Keratinocyte (primary cell): Measurements from ENCODE around the gene RASGEF1B. TPM values are rescaled to one million over a fixed set of nuclear protein-coding genes. Genes with fewer than 3 reads are reported as not detected.

Source experiments
- DNase-seq: peaks from one replicate; pipeline ENCODE4 v3.0.0-alpha.2; 2011; ENCODE audit warnings: low read depth, missing footprints, low spot score
- FAIRE-seq: peaks from 2 replicates; lab custom pipeline; 2011; peaks lifted over from hg19 to GRCh38; lab: Jason Lieb, UNC
- H2AFZ ChIP-seq: 2 replicates; pipeline ENCODE4 v1.6.0; 2012; ENCODE audit warnings: low read length, control low read depth, inconsistent platforms; ENCODE audit not compliant: control insufficient read depth
- H3K27ac ChIP-seq: 2 replicates; pipeline ENCODE4 v1.5.1; 2011; ENCODE audit warnings: low read length; ENCODE audit not compliant: control insufficient read depth, insufficient read depth
- H3K27me3 ChIP-seq: 3 replicates; pipeline ENCODE4 v1.6.0; 2011; ENCODE audit warnings: low read length; ENCODE audit not compliant: control insufficient read depth, insufficient read depth; ENCODE audit errors: extremely low read depth
- H3K36me3 ChIP-seq, 2 experiments: 2 replicates in 1 of 2; 3 replicates in 1 of 2; pipeline ENCODE4 v1.5.1; 2011; ENCODE audit warnings: low read length in 2 of 2, mild to moderate bottlenecking in 1 of 2; ENCODE audit not compliant: control insufficient read depth in 2 of 2, insufficient read depth in 2 of 2; ENCODE audit errors: extremely low read depth in 1 of 2
- H3K4me1 ChIP-seq: 3 replicates; pipeline ENCODE4 v1.5.1; 2011; ENCODE audit warnings: low read length; ENCODE audit not compliant: control insufficient read depth, insufficient read depth; ENCODE audit errors: extremely low read depth
- H3K4me2 ChIP-seq: 3 replicates; pipeline ENCODE4 v1.6.0; 2011; ENCODE audit warnings: low read depth, low read length; ENCODE audit not compliant: control insufficient read depth, insufficient read depth; ENCODE audit errors: extremely low read depth
- H3K4me3 ChIP-seq, 3 experiments: fragments of 200-600 bp in 1 of 3; sonication (generic) in 1 of 3; 2 replicates in 2 of 3; 3 replicates in 1 of 3; pipeline ENCODE4 v1.5.1; 2011 to 2016; ENCODE audit warnings: low read length in 3 of 3, mild to moderate bottlenecking in 3 of 3, control low read depth in 2 of 3, inconsistent platforms in 1 of 3, low read depth in 1 of 3, mixed read lengths in 1 of 3, mixed run types in 1 of 3, moderate library complexity in 1 of 3; ENCODE audit not compliant: control insufficient read depth in 2 of 3, insufficient read depth in 2 of 3; ENCODE audit errors: extremely low read depth in 1 of 3
- H3K79me2 ChIP-seq: 2 replicates; pipeline ENCODE4 v1.6.0; 2012; ENCODE audit warnings: low read length; ENCODE audit not compliant: control insufficient read depth, insufficient read depth
- H3K9ac ChIP-seq: 3 replicates; pipeline ENCODE4 v1.6.0; 2011; ENCODE audit warnings: low read length; ENCODE audit not compliant: control insufficient read depth, insufficient read depth; ENCODE audit errors: extremely low read depth
- H3K9me1 ChIP-seq: 3 replicates; pipeline ENCODE4 v1.6.0; 2011; ENCODE audit warnings: low read length; ENCODE audit not compliant: control insufficient read depth, insufficient read depth; ENCODE audit errors: extremely low read depth
- H3K9me3 ChIP-seq: 2 replicates; pipeline ENCODE4 v1.5.1; 2012; ENCODE audit warnings: low read depth, low read length; ENCODE audit not compliant: control insufficient read depth
- H4K20me1 ChIP-seq: 3 replicates; pipeline ENCODE4 v1.6.0; 2011; ENCODE audit warnings: low read length; ENCODE audit not compliant: control insufficient read depth, insufficient read depth; ENCODE audit errors: extremely low read depth
- CTCF ChIP-seq, 3 experiments: IDR thresholded peaks in 1 of 3; conservative IDR thresholded peaks in 1 of 3; optimal IDR thresholded peaks in 1 of 3; 2 replicates in 2 of 3; 3 replicates in 1 of 3; pipeline versions ENCODE3 to v1.5.1; 2011; ENCODE audit warnings: low read length in 3 of 3, mild to moderate bottlenecking in 3 of 3, moderate library complexity in 2 of 3, control low read depth in 1 of 3, inconsistent platforms in 1 of 3; ENCODE audit not compliant: insufficient read depth in 2 of 3; ENCODE audit errors: extremely low read depth in 1 of 3
- EZH2 ChIP-seq: IDR thresholded peaks from one replicate; pipeline ENCODE4 v1.6.1; 2012; ENCODE audit warnings: inconsistent platforms, mild to moderate bottlenecking, low read length, moderate library complexity
- dilution Hi-C: fragments of 300-500 bp; cut with MboI; formaldehyde crosslinking; loops from one replicate; pipeline ENCODE4 v1.7.0; 2020; ENCODE audit warnings: low sequenced_read_pairs; ENCODE audit not compliant: extremely low pct_ligation_motif_present
- polyA plus RNA-seq, 5 experiments: library from polyadenylated mRNA; depleted of rRNA in 3 of 5; stranded (reverse) in 3 of 5; stranded (forward) in 1 of 5; unstranded in 1 of 5; fragments of >200 nt; gene quantifications; 1 replicate in 1 of 5; 2 replicates in 3 of 5; 3 replicates in 1 of 5; pipeline versions ENCODE4 v1.2.1 to v1.2.3, GENCODE V29; 2011 to 2012; ENCODE audit warnings: missing spikeins in 2 of 5, low read depth in 1 of 5, low replicate concordance in 1 of 5

Gene RASGEF1B
- polyA plus RNA-seq, 1 donor (not counting 4 experiments of a cell fraction or from before 2014, with no cell fraction given): 0.68 TPM

GRCh38 chr4:81436096-81436495, 35.6 kb downstream of the RASGEF1B start:
- Histone ChIP-seq H3K79me2 (no peaks in the 10 kb centered on the region), H3K27ac (peak overlapping the region; percentile 70), H3K9me1 (no peaks in the 10 kb centered on the region), H3K9ac (no peak overlapping the region), H4K20me1 (no peaks in the 10 kb centered on the region), H2AFZ (no peak overlapping the region), H3K27me3 (no peaks in the 10 kb centered on the region), H3K4me1 (peaks cover 19% of the 10 kb centered on the region), H3K4me2 (peak overlapping the region; percentile 66), H3K4me3 (no peak overlapping the region), H3K36me3 (no peaks in the 10 kb centered on the region), H3K9me3 (no peaks in the 10 kb centered on the region)
- FAIRE-seq (peak; percentile 57), DNase-seq (no peak)
- dilution Hi-C loops: no loop called here
- TF ChIP-seq CTCF (optimal IDR thresholded peaks at IDR 0.05 in 1 of 3, IDR thresholded peaks at IDR 0.05 in 1 of 3, conservative IDR thresholded peaks at IDR 0.05 in 1 of 3; ENCODE audit: extremely low read depth in 1 of 3, insufficient read depth in 2 of 3, low read length in 3 of 3): no peak
- no peak for TF ChIP-seq EZH2

GRCh38 chr4:81432825-81433224, 38.9 kb downstream of the RASGEF1B start:
- FAIRE-seq (peak; percentile 74), DNase-seq (no peak)
- Histone ChIP-seq H3K36me3 (no peaks in the 10 kb centered on the region), H3K79me2 (no peaks in the 10 kb centered on the region), H3K9me3 (no peaks in the 10 kb centered on the region), H3K4me1 (peaks cover 23% of the 10 kb centered on the region), H3K9ac (no peak overlapping the region), H2AFZ (no peak overlapping the region), H3K27me3 (no peaks in the 10 kb centered on the region), H3K4me3 (no peak overlapping the region), H3K9me1 (no peaks in the 10 kb centered on the region), H4K20me1 (no peaks in the 10 kb centered on the region), H3K4me2 (no peak overlapping the region), H3K27ac (peak overlapping the region; percentile 19)
- TF ChIP-seq EZH2 (no peak), CTCF (optimal IDR thresholded peaks at IDR 0.05 in 1 of 3, IDR thresholded peaks at IDR 0.05 in 1 of 3, conservative IDR thresholded peaks at IDR 0.05 in 1 of 3; ENCODE audit: extremely low read depth in 1 of 3, insufficient read depth in 2 of 3, low read length in 3 of 3) (no peak)
- dilution Hi-C loops: no loop called here
